ENCODE data around the gene TBC1D1.

Gene TBC1D1

GRCh38 chr4:38078590-38079421 is 187.9 kb downstream of the TBC1D1 start:
- DNase-seq (ENCODE audit: low read depth) = no peak

DNA sequence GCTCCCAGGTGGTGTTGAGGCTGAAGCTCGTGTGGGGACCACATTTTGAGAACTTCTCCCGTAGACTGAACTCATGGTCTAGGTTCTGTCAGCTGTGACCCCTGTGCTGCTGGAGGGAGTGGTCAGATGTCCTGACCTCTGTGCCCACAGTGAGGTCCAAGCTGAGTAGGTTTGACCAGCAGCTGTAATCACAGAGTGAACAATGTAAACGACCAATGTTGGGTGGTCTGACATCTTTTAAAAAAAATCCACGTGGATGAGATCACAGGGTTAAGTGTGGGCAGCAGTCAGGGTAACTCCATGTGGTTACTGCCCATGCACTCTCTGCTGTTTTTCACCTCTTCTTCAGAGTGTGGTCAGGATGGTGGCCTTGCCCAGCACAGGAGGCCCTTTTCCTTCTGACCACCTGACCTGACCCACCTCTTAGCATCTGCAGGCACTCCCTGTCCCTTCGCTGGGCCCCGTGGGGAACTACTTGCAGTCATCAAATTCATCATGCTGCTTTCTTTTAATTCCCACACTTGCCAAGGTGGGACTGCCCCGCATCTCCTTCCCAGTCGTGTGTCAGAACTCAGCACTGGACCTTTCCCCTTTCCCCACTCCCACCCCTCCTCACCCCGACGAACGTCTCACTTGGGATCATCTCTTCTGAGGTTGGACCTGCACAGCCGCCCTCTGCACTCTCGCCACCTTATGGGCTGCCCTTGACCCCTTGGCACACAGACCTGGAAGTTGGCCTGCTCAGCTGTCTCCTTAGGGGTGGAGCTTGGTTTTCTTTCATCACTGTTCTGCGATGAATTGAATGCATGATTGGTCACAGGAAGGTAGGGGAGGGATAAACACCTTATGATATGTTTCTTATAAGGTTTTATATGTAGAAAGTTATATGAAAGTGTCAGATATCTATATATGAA is 189.4 kb downstream of the TBC1D1 start:
- no peak for DNase-seq (ENCODE audit: low read depth)

- no peak for DNase-seq (ENCODE audit: low read depth)
Observed at GRCh38 chr4:38082021-38082420, 191.1 kb downstream of the TBC1D1 start.

GRCh38 chr4:38082424-38083385 is 191.8 kb downstream of the TBC1D1 start:
- peak; percentile 24 for DNase-seq (ENCODE audit: low read depth)

DNA sequence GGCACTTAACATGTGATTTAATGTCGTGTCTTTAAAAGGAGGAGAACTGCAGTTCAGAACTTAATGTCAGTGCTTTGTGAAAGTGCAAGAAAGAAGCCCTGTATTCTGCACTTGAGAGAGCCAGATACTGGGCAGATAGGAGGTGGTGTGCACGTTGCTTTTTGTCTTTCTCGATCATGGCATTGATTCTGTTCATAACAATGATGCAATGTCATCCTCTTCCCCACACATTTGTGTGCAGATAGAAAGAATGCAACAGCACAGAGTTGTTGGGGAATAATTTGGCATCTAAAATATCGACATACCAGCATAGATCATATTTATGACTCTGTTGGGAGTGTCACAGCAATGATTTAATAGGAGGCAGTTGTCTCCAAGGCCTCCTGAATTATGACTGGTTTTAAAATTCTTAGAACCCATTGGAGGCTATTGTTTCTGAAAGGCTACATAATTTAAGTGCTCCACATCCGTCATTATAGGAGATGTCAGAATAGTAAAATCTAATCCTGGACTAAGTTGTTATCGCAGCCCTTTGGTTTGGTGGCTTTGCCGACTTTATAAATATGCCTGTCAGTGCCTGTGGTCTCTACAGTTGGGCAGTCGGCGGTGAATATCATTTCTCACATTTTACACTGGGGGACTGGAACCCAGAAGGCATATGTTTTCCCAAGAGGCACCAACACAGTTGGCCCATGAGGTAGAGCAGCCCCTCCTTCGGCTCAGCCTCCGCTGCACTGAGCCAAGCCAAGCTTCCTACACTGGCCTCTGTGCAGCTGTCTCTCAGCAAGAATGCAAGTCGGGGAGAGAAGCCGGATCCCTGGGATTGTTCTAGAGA is 194.2 kb downstream of the TBC1D1 start:
- DNase-seq (ENCODE audit: low read depth) = no peak

DNA sequence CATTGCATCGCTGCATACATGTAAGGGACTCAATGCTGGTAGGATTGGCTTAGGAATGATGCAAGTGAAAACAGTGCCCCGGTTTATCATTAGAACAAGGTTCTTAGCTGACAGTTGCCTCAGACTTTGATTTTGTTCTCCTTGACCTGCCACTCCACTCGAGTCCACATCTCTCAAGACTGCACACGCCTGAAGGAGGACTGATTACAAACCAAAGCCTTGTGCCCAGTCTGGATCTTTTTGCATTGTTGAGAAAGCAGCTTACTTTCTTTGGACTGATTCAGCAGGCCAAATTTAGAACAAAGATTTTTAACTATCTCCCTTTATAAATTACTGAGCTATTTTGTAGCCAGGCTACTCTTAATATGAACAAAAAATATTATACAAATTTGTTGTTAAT is 194.9 kb downstream of the TBC1D1 start:
- DNase-seq (ENCODE audit: low read depth) = no peak

GRCh38 chr4:38086151-38086848 is 195.4 kb downstream of the TBC1D1 start:
- DNase-seq (ENCODE audit: low read depth) = no peak

- DNase-seq (ENCODE audit: low read depth) = no peak
Observed at GRCh38 chr4:38086849-38087226, 196.0 kb downstream of the TBC1D1 start.

DNA sequence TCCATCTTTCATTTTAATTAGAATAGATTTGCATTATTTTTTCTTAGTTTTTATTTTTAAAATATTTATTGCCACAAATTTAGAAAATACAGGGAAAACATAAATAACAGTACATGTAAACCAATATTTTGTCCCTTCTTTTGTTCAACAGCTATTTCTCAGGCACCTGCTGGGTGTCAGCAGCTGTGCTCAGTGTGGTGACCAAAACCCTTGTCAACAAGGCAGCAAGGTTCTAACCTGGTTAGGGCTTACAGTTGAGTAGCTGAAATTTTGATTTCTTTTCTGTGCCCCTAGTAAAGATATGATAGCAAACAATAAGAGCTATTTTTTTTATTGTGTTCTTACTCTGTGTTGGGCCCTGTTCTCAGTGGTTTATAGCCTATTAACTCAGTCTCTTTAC is 197.4 kb downstream of the TBC1D1 start:
- no peak for DNase-seq (ENCODE audit: low read depth)

DNA sequence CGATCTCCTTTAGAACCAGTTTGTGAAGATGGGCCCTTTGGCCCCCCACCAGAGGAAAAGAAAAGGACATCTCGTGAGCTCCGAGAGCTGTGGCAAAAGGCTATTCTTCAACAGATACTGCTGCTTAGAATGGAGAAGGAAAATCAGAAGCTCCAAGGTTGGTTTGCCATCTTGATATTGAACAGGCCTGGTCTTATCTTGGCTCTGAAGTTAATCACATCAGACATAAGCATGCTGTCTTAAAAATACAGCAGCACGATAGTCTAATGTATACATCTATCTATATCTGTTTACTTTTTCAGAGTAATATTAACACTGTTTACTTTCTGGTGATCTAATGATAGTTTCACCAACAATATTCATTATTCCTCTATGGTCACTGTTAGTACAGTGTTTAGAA is 199.1 kb downstream of the TBC1D1 start:
- DNase-seq (ENCODE audit: low read depth) = no peak

GRCh38 chr4:38090455-38091246 is 199.8 kb downstream of the TBC1D1 start:
- no peak for DNase-seq (ENCODE audit: low read depth)

GRCh38 chr4:38091636-38092035 is 200.8 kb downstream of the TBC1D1 start:
- peak; percentile 20 for DNase-seq (ENCODE audit: low read depth)

DNA sequence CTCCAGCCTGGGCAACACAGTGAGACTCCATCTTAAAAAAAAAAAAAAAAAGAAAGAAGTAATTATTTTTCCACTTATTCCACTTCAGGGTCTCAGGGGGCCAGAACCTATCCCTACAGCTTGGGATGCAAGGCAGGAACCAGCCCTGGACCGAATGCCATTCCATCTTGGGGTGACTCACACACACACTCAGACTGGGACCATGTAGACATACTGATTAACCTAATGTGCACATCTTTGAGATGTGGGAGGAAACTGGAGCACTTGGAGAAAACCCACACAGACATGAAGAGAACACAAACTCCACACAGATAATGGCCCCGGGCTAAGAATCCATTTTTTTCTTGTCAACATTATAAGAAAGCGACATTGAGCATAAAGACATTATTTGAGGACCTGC is 201.8 kb downstream of the TBC1D1 start:
- no peak for DNase-seq (ENCODE audit: low read depth)

- DNase-seq (ENCODE audit: low read depth) = no peak
Observed at GRCh38 chr4:38094419-38094818, 203.5 kb downstream of the TBC1D1 start.

GRCh38 chr4:38095691-38096090 is 204.8 kb downstream of the TBC1D1 start:
- DNase-seq (ENCODE audit: low read depth) = no peak

DNA sequence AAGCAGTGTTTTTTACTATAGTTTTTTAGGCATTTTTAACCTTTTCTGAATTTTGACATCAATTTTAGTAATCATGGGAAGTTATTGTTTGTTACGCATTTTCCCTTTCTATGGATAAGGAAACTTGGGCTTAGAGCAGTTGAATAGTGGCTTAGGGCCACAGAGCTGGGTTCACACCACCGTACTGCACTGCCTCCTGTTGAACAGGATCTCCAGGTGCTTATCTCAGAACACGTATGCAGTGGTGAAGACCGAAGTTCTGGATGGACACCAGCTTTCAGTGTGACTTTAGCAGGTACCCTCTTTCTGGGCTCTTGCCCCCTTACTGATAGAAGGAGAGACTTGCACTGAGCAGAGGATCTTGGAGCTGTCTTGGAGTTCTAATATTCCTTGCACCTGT is 206.9 kb downstream of the TBC1D1 start:
- no peak for DNase-seq (ENCODE audit: low read depth)

GRCh38 chr4:38099020-38099600 is 208.2 kb downstream of the TBC1D1 start:
- no peak for DNase-seq (ENCODE audit: low read depth)

DNA sequence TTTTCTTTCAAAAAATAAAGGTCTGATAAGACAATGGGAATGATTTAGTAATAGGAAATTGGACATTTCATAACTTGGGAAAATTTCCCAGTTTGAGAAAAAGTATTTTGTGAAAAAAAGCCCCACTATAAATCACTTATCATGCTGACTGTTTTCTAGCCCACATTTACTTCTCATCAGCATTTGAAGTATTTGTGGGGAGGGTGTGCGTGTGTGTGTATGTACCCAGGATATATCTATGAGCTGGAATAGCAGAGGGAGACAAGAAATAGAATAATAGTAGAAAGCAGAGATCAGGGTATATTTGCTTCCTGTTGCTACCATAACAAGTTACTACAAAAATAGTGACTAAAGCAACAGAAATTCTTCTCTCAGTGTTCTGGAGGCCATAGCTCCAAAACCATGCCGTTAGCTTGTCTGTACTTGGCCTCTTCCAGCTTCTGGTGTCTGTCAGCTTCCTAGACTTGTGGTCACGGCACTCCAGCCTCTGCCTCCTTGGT is 209.1 kb downstream of the TBC1D1 start:
- DNase-seq (ENCODE audit: low read depth) = peak; percentile 67
